IMR-90 (cell line): ENCODE measurements around the gene PEX14. TPM values are rescaled to one million over a fixed set of nuclear protein-coding genes. Genes with fewer than 3 reads are reported as not detected.

Source experiments
- ATAC-seq: fragments of 200-7000 bp; cut with Tn5 transposase; 2 replicates; pipeline ENCODE4 v1.9.1; 2020; ENCODE audit warnings: low read depth, mild to moderate bottlenecking, moderate library complexity
- BruUV-seq: library from RNA; stranded (reverse); fragments of 400-500 nt; replicated peaks from 2 replicates; lab custom pipeline; 2021; lab: Mats Ljungman, UMichigan
- CTCF ChIA-PET: fragments of 300-600 bp; formaldehyde crosslinking; extraction: SDS; loops from one replicate; lab custom pipeline; 2021; ENCODE audit warnings: antibody characterized with exemption; lab: Yijun Ruan, JAX
- POLR2A ChIA-PET: fragments of 300-600 bp; sonication (Branson Sonifier 250); formaldehyde crosslinking; loops from one replicate; lab custom pipeline; 2022; ENCODE audit warnings: antibody characterized with exemption; ENCODE audit not compliant: unreplicated experiment; lab: Charles Lee
- DNase-seq: peaks from one replicate; pipeline ENCODE4 v3.0.0; 2013
- H2AFZ ChIP-seq: replicated peaks from 2 replicates; pipeline ENCODE3; 2013; ENCODE audit warnings: low read length, mild to moderate bottlenecking; ENCODE audit not compliant: poor library complexity
- H2AK5ac ChIP-seq: 2 replicates; pipeline ENCODE4 v1.6.1; 2013; ENCODE audit warnings: low read depth, low read length, inconsistent platforms
- H2AK9ac ChIP-seq: replicated peaks from 2 replicates; pipeline ENCODE3; 2013; ENCODE audit warnings: mild to moderate bottlenecking, low read depth, low read length, moderate library complexity; ENCODE audit not compliant: poor library complexity
- H2BK120ac ChIP-seq: 2 replicates; pipeline ENCODE4 v1.6.1; 2013; ENCODE audit warnings: low read depth, low read length, inconsistent platforms
- H2BK15ac ChIP-seq: 3 replicates; pipeline ENCODE4 v1.6.1; 2013; ENCODE audit warnings: low read depth, low read length, inconsistent platforms
- H2BK20ac ChIP-seq: 2 replicates; pipeline ENCODE4 v1.6.1; 2013; ENCODE audit warnings: low read depth, mild to moderate bottlenecking, inconsistent platforms, low read length, moderate library complexity
- H2BK5ac ChIP-seq: 2 replicates; pipeline ENCODE4 v1.6.1; 2013; ENCODE audit warnings: mild to moderate bottlenecking, low read depth, low read length, inconsistent platforms; ENCODE audit not compliant: poor library complexity, severe bottlenecking
- H3K14ac ChIP-seq: replicated peaks from 2 replicates; pipeline ENCODE4 v1.6.1; 2013; ENCODE audit warnings: low read depth, low read length, inconsistent platforms
- H3K18ac ChIP-seq: 2 replicates; pipeline ENCODE4 v1.6.1; 2013; ENCODE audit warnings: low read depth, low read length, control low read depth
- H3K23ac ChIP-seq: 2 replicates; pipeline ENCODE4 v1.6.1; 2013; ENCODE audit warnings: low read depth, low read length, inconsistent platforms
- H3K27ac ChIP-seq: 2 replicates; pipeline ENCODE4 v1.5.1; 2013; ENCODE audit warnings: mild to moderate bottlenecking, control low read depth, low read length; ENCODE audit not compliant: insufficient read depth
- H3K27me3 ChIP-seq: 2 replicates; pipeline ENCODE4 v1.6.1; 2013; ENCODE audit warnings: low read length; ENCODE audit not compliant: control insufficient read depth, insufficient read depth
- H3K36me3 ChIP-seq: 2 replicates; pipeline ENCODE4 v1.6.1; 2013; ENCODE audit warnings: low read length, mixed read lengths; ENCODE audit not compliant: control insufficient read depth, insufficient read depth
- H3K4ac ChIP-seq: 2 replicates; pipeline ENCODE4 v1.6.1; 2013; ENCODE audit warnings: low read depth, low read length, inconsistent platforms
- H3K4me1 ChIP-seq: 2 replicates; pipeline ENCODE4 v1.6.1; 2013; ENCODE audit warnings: low read length, mixed read lengths; ENCODE audit not compliant: control insufficient read depth, insufficient read depth
- H3K4me2 ChIP-seq: 2 replicates; pipeline ENCODE4 v1.6.1; 2013; ENCODE audit warnings: low read depth, mild to moderate bottlenecking, control low read depth, low read length, moderate library complexity
- H3K4me3 ChIP-seq: 2 replicates; pipeline ENCODE4 v1.5.1; 2013; ENCODE audit warnings: low read depth, mild to moderate bottlenecking, control low read depth, low read length, moderate library complexity; ENCODE audit not compliant: insufficient read depth
- H3K56ac ChIP-seq: 2 replicates; pipeline ENCODE4 v1.6.1; 2013; ENCODE audit warnings: low read length, inconsistent platforms; ENCODE audit not compliant: insufficient read depth; ENCODE audit errors: extremely low read depth
- H3K79me1 ChIP-seq, 2 experiments: 2 replicates each; pipeline ENCODE4 v1.6.1; 2013; ENCODE audit warnings: low read length in 2 of 2, inconsistent platforms in 1 of 2, low read depth in 1 of 2
- H3K9ac ChIP-seq: 2 replicates; pipeline ENCODE4 v1.6.1; 2013; ENCODE audit warnings: low read depth, low read length, control low read depth
- H3K9me1 ChIP-seq: 2 replicates; pipeline ENCODE4 v1.6.1; 2013; ENCODE audit warnings: low read length, inconsistent platforms; ENCODE audit not compliant: insufficient read depth
- H3K9me3 ChIP-seq: 2 replicates; pipeline ENCODE4 v1.6.1; 2013; ENCODE audit warnings: low read length; ENCODE audit not compliant: control insufficient read depth, insufficient read depth
- H4K20me1 ChIP-seq: 2 replicates; pipeline ENCODE4 v1.6.1; 2013; ENCODE audit warnings: low read length, inconsistent platforms; ENCODE audit not compliant: insufficient read depth
- H4K5ac ChIP-seq: 2 replicates; pipeline ENCODE4 v1.6.1; 2013; ENCODE audit warnings: mild to moderate bottlenecking, low read depth, low read length, control low read depth
- H4K8ac ChIP-seq, 2 experiments: 2 replicates each; pipeline ENCODE4 v1.6.1; 2013; ENCODE audit warnings: low read depth in 2 of 2, low read length in 2 of 2, control low read depth in 1 of 2, inconsistent platforms in 1 of 2
- H4K91ac ChIP-seq: 2 replicates; pipeline ENCODE4 v1.6.1; 2013; ENCODE audit warnings: low read depth, low read length, inconsistent platforms; ENCODE audit not compliant: insufficient read depth
- BHLHE40 ChIP-seq: fragments of 150-350 bp; IDR thresholded peaks from 2 replicates; pipeline ENCODE4 v1.6.1; 2016; ENCODE audit warnings: mild to moderate bottlenecking, low read depth, low read length
- MXI1 ChIP-seq: IDR thresholded peaks from 2 replicates; pipeline ENCODE4 v1.6.1; 2012; ENCODE audit warnings: low read depth, mild to moderate bottlenecking, low read length, moderate library complexity, borderline replicate concordance
- WGBS, 2 experiments: methylation state at CpG; one replicate each; pipeline versions ENCODE4 v1.1.5 to v1.1.7; 2013; ENCODE audit warnings: missing lambda C conversion rate in 2 of 2; ENCODE audit not compliant: insufficient read length in 1 of 2; ENCODE audit errors: extremely low coverage in 2 of 2; 5-methylcytosine and 5-hydroxymethylcytosine counted together
- dilution Hi-C: fragments of 300-500 bp; cut with HindIII; formaldehyde crosslinking; loops from one replicate; pipeline ENCODE4 v1.14.3; 2018; ENCODE audit warnings: low sequenced_read_pairs; ENCODE audit not compliant: unreplicated experiment
- in situ Hi-C: fragments of 300-500 bp; cut with MboI; formaldehyde crosslinking; loops from 3 replicates; pipeline ENCODE4 v1.14.3; 2019; ENCODE audit warnings: low sequenced_read_pairs, inconsistent platforms, mixed read lengths
- intact Hi-C: fragments of 100-400 bp; cut with micrococcal nuclease; formaldehyde crosslinking; loops from 2 replicates; pipeline ENCODE4 v1.10.0; 2022
- polyA plus RNA-seq, 3 experiments: library from polyadenylated mRNA; depleted of rRNA; stranded (reverse); fragments of >200 nt; gene quantifications; 2 replicates each; pipeline ENCODE4 v1.2.3, GENCODE V29; 2012; ENCODE audit warnings: low replicate concordance in 1 of 3
- total RNA-seq: library from RNA; depleted of rRNA; stranded (reverse); fragments of >200 nt; gene quantifications from 2 replicates; pipeline ENCODE4 v1.2.3, GENCODE V29; 2012
- TF ChIP-seq, protein P1 (sequence below): fragments of 150-350 bp; IDR thresholded peaks from 2 replicates; pipeline ENCODE4 v1.6.1; 2016; ENCODE audit warnings: low read depth, mild to moderate bottlenecking, low read length, moderate library complexity, borderline replicate concordance

PEX14 gene
- total and polyA plus RNA-seq, 2 of the 4 experiments (the other 2 are of a cell fraction) = 9.5 to 22.5 TPM

DNA sequence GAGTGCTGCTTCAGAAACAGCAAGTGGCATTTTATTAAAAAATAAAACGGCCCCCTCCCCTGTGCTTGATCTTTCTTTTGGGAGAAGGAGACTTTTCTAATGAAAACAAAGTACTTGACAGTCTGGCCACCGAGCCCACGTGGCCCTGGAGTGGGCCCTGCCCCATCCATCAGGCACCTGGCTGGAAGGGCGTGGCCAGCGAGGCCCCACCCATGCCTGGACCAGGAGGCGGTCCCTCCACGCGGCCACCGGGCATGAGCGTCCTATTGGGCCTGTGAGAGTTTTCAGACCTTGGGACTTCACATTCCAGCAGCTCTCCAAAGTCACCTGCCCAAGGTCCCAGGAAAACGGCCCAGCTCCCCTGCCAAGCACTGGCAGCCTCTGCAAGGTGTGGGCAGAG, 177.0 kb downstream of the PEX14 start:
- no peak overlapping the region for H2AK9ac ChIP-seq
- no peak overlapping the region for H4K8ac ChIP-seq
- no peak overlapping the region for H3K9ac ChIP-seq
- in situ Hi-C loops = no loop called here
- no peak overlapping the region for H2BK15ac ChIP-seq
- H3K14ac ChIP-seq = no peak overlapping the region
- no peak overlapping the region for H3K4me2 ChIP-seq
- H3K4me3 ChIP-seq = no peak overlapping the region
- no peaks in the 10 kb centered on the region for H3K9me3 ChIP-seq
- BruUV-seq = no TSS peak
- H2BK20ac ChIP-seq = no peak overlapping the region
- H4K91ac ChIP-seq = no peak overlapping the region
- dilution Hi-C loops = no loop called here
- H3K36me3 ChIP-seq = no peaks in the 10 kb centered on the region
- H3K4ac ChIP-seq = no peak overlapping the region
- TF ChIP-seq, protein P1, sequence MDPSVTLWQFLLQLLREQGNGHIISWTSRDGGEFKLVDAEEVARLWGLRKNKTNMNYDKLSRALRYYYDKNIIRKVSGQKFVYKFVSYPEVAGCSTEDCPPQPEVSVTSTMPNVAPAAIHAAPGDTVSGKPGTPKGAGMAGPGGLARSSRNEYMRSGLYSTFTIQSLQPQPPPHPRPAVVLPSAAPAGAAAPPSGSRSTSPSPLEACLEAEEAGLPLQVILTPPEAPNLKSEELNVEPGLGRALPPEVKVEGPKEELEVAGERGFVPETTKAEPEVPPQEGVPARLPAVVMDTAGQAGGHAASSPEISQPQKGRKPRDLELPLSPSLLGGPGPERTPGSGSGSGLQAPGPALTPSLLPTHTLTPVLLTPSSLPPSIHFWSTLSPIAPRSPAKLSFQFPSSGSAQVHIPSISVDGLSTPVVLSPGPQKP = no peak
- TF ChIP-seq MXI1 = no peak
- TF ChIP-seq BHLHE40 = no peak
- intact Hi-C loops = no loop called here
- no peak overlapping the region for H2BK5ac ChIP-seq
- no peak for DNase-seq
- WGBS, 2 experiments = 82% methylated on average over 5 of the region's 11 CpGs; no CpG with 5 or more reads in 1 of the 2 experiments
- H2AFZ ChIP-seq = peak overlapping the region; percentile 51
- no peak overlapping the region for H3K56ac ChIP-seq
- ChIA-PET CTCF (no interaction called here), POLR2A (no interaction called here)
- no peak overlapping the region for H4K5ac ChIP-seq
- no peaks in the 10 kb centered on the region for H4K20me1 ChIP-seq
- no peak overlapping the region for H3K27ac ChIP-seq
- H3K9me1 ChIP-seq = no peaks in the 10 kb centered on the region
- no peaks in the 10 kb centered on the region for H3K4me1 ChIP-seq
- no peak overlapping the region for H2BK120ac ChIP-seq
- H3K18ac ChIP-seq = no peak overlapping the region
- H3K79me1 ChIP-seq = no peaks in the 10 kb centered on the region
- no peak for ATAC-seq
- no peak overlapping the region for H3K23ac ChIP-seq
- no peak overlapping the region for H2AK5ac ChIP-seq
- H3K27me3 ChIP-seq = no peaks in the 10 kb centered on the region; the same call in 1 of the 2 replicates
